ENCODE data around the gene SIGLEC10.

DNA sequence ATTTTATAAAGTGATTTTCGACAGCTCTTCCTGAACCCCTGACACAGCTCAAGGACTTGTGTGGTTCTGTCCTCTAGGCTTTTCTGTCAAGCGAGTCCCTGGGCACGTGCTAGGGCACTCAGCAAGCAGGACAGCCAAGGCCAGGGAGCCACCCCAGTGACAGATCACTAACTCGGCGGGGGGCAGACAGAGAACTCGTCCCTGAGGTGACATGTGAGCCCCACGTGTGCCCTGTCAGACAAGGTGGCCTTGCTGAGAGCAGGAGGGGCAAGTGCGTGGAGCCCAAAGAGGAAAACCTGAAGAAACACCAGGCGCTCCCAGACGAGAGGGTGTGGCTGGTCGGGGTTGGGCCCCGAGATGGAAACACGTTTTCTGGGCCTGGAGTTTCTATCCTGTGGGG is 56.2 kb downstream of the SIGLEC10 start:
- TF ChIP-seq, protein P1, sequence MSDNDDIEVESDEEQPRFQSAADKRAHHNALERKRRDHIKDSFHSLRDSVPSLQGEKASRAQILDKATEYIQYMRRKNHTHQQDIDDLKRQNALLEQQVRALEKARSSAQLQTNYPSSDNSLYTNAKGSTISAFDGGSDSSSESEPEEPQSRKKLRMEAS (IDR thresholded peaks at IDR 0.05): no peak
- TF ChIP-seq POLR2A (IDR thresholded peaks at IDR 0.05; ENCODE audit: low read length) (no peak), BHLHE40 (IDR thresholded peaks at IDR 0.05; ENCODE audit: low read depth, low read length) (no peak), RNF2 (IDR thresholded peaks at IDR 0.05; ENCODE audit: borderline replicate concordance, low read depth) (no peak), EP300 (IDR thresholded peaks at IDR 0.05) (no peak), MAFK (IDR thresholded peaks at IDR 0.05; ENCODE audit: partially characterized antibody) (no peak), CEBPB (IDR thresholded peaks at IDR 0.05) (no peak), TP53 (CRISPR knock-in tag; IDR thresholded peaks at IDR 0.05) (no peak), SREBF2 (IDR thresholded peaks at IDR 0.05) (no peak), JUN (IDR thresholded peaks at IDR 0.05) (no peak), NPAS2 (CRISPR knock-in tag; IDR thresholded peaks at IDR 0.05; ENCODE audit: borderline replicate concordance) (no peak)
- TF ChIP-seq, protein P2, sequence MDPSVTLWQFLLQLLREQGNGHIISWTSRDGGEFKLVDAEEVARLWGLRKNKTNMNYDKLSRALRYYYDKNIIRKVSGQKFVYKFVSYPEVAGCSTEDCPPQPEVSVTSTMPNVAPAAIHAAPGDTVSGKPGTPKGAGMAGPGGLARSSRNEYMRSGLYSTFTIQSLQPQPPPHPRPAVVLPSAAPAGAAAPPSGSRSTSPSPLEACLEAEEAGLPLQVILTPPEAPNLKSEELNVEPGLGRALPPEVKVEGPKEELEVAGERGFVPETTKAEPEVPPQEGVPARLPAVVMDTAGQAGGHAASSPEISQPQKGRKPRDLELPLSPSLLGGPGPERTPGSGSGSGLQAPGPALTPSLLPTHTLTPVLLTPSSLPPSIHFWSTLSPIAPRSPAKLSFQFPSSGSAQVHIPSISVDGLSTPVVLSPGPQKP (IDR thresholded peaks at IDR 0.05; ENCODE audit: low read depth, low read length): no peak
- TF ChIP-seq, protein P3, sequence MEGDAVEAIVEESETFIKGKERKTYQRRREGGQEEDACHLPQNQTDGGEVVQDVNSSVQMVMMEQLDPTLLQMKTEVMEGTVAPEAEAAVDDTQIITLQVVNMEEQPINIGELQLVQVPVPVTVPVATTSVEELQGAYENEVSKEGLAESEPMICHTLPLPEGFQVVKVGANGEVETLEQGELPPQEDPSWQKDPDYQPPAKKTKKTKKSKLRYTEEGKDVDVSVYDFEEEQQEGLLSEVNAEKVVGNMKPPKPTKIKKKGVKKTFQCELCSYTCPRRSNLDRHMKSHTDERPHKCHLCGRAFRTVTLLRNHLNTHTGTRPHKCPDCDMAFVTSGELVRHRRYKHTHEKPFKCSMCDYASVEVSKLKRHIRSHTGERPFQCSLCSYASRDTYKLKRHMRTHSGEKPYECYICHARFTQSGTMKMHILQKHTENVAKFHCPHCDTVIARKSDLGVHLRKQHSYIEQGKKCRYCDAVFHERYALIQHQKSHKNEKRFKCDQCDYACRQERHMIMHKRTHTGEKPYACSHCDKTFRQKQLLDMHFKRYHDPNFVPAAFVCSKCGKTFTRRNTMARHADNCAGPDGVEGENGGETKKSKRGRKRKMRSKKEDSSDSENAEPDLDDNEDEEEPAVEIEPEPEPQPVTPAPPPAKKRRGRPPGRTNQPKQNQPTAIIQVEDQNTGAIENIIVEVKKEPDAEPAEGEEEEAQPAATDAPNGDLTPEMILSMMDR (IDR thresholded peaks at IDR 0.05): no peak
- TF ChIP-seq, protein P4, sequence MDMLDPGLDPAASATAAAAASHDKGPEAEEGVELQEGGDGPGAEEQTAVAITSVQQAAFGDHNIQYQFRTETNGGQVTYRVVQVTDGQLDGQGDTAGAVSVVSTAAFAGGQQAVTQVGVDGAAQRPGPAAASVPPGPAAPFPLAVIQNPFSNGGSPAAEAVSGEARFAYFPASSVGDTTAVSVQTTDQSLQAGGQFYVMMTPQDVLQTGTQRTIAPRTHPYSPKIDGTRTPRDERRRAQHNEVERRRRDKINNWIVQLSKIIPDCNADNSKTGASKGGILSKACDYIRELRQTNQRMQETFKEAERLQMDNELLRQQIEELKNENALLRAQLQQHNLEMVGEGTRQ (IDR thresholded peaks at IDR 0.05): no peak
